Mucosa of stomach (tissue), 1 donor: Measurements from ENCODE around the gene WNT9B.
"Not testable (repeated sequence)": the region's sequence is repeated elsewhere in the genome, so short reads cannot be mapped to it uniquely, and the experiment has no call there.

ENCODE experiments used
- H3K27me3 ChIP-seq: one replicate; pipeline ENCODE4 v1.7.0; 2013; ENCODE audit warnings: mild to moderate bottlenecking, low read length; ENCODE audit not compliant: control insufficient read depth, insufficient read depth
- H3K36me3 ChIP-seq: one replicate; pipeline ENCODE4 v1.7.0; 2013; ENCODE audit warnings: low read length; ENCODE audit not compliant: control insufficient read depth, insufficient read depth
- H3K4me1 ChIP-seq: one replicate; pipeline ENCODE4 v1.7.0; 2013; ENCODE audit warnings: mild to moderate bottlenecking, low read length; ENCODE audit not compliant: control insufficient read depth, insufficient read depth
- H3K4me3 ChIP-seq: one replicate; pipeline ENCODE4 v1.7.0; 2013; ENCODE audit warnings: low read length
- H3K9ac ChIP-seq: one replicate; pipeline ENCODE4 v1.7.0; 2013; ENCODE audit warnings: mild to moderate bottlenecking, low read length, moderate library complexity
- H3K9me3 ChIP-seq: one replicate; pipeline ENCODE4 v1.7.0; 2013; ENCODE audit warnings: mild to moderate bottlenecking, low read length, moderate library complexity; ENCODE audit not compliant: control insufficient read depth
- donor health status: Pancreatic carcinoma.

The WNT9B gene

DNA sequence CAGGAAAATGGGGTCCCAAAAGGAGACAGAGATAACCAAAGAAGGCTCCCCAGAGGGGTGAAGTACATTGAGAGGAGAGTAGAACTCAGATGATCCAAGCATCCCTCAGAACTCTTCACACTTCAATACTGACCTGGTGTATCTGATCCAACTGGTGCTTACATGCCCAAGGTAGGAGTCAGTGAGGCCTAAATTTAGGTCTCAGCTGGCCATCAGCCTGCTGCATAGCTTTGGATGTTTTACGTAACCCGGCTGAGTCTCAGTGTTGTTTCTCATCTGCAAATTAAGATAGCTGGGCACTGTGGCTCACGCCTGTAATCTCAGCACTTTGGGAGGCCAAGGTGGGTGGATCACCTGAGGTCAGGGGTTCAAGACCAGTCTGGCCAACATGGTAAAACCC is 59.9 kb downstream of the WNT9B start:
- H3K9me3 ChIP-seq: no peaks in the 10 kb centered on the region
- no peaks in the 10 kb centered on the region for H3K4me1 ChIP-seq
- no peak overlapping the region for H3K4me3 ChIP-seq
- H3K36me3 ChIP-seq: no peaks in the 10 kb centered on the region
- no peak overlapping the region for H3K9ac ChIP-seq
- peaks cover 15% of the 10 kb centered on the region for H3K27me3 ChIP-seq

DNA sequence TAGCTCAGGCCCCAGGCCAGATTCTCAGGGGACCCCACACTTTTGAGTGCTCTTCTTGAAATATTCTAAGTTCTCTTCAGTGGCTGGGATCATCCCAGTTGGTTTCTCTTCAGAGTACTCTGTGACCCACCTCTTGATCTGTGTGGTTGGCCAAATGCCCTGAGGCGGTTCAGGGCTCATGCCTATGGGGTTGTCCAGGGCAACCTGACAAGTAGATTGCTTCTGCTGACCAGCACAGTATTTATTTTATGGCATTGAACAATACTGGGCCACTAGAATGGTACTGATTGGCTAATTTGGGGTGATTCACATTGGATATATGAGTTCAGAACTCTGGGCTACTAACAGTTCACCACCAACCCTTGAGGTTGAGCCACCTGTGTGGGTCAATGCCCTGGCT is 64.2 kb downstream of the WNT9B start:
- Histone ChIP-seq H3K9ac (no peak overlapping the region), H3K9me3 (no peaks in the 10 kb centered on the region)

DNA sequence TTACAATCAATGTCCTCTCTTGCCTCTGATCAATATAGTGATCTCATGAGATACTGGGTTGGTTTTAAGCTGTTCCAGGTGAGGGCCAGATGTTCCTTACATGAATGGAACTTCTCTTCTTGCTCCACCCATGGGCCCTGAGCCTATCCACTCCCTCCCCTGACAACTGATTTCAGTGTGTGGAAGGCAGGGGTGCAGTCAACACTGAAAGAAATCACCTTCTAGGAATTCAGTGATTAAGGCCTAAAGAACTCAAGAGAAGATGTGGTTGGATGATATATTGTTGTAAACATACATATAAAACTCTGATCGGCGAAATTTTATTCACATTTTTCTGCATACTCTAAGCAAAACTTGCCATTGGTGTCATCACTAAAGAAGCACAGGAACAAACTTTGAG is 64.8 kb downstream of the WNT9B start:
- H3K4me3 ChIP-seq: no peak overlapping the region
- H3K9me3 ChIP-seq: no peaks in the 10 kb centered on the region
- no peak overlapping the region for H3K9ac ChIP-seq
- no peaks in the 10 kb centered on the region for H3K36me3 ChIP-seq
- peaks cover 4% of the 10 kb centered on the region for H3K27me3 ChIP-seq
- no peaks in the 10 kb centered on the region for H3K4me1 ChIP-seq

More for the DNA sequence above, 64.2 kb downstream of the WNT9B start:
- no peaks in the 10 kb centered on the region for H3K36me3 ChIP-seq
- no peaks in the 10 kb centered on the region for H3K4me1 ChIP-seq
- H3K4me3 ChIP-seq: no peak overlapping the region
- peaks cover 6% of the 10 kb centered on the region for H3K27me3 ChIP-seq

DNA sequence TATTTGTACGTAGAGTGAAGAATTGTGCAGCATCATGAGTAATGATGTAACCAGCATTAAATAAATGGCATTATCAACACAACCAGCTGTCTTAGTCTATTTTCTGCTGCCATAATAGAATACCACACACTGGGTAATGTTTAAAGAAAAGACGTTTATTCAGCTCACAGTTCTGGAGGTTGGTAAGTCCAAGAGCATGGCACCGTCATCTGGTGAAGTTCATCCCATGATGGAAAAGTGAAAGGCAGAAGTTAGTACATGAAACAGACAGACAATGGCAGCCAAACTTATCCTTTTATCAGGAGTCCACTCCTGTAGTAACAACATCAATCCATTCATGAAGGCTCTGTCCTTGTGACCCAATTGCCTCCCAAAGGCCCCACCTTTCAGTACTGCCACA is 65.2 kb downstream of the WNT9B start:
- no peaks in the 10 kb centered on the region for H3K4me1 ChIP-seq
- no peak overlapping the region for H3K4me3 ChIP-seq
- peaks cover 4% of the 10 kb centered on the region for H3K27me3 ChIP-seq
- no peaks in the 10 kb centered on the region for H3K9me3 ChIP-seq
- no peak overlapping the region for H3K9ac ChIP-seq
- H3K36me3 ChIP-seq: no peaks in the 10 kb centered on the region

DNA sequence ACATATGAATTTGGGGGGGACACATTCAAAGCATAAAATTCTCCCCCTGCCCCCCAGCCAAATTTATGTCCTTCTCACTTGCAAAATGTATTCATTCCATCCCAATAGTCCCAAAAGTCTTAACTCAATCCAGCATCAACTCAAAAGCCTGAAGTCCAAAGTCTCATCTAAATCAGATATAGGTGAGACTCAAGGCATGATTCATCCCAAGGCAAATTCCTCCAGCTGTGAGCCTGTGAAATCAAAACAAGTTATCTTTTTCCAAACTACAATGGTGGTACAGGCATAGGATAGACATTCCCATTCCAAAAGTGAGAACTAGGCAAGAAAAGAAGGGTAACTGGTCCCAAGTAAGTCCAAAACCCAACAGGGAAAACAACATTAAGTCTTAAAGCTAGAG is 65.7 kb downstream of the WNT9B start:
- H3K27me3 ChIP-seq: peaks cover 4% of the 10 kb centered on the region
- H3K9ac ChIP-seq: no peak overlapping the region
- H3K9me3 ChIP-seq: no peaks in the 10 kb centered on the region
- H3K4me3 ChIP-seq: no peak overlapping the region
- no peaks in the 10 kb centered on the region for H3K36me3 ChIP-seq
- no peaks in the 10 kb centered on the region for H3K4me1 ChIP-seq

DNA sequence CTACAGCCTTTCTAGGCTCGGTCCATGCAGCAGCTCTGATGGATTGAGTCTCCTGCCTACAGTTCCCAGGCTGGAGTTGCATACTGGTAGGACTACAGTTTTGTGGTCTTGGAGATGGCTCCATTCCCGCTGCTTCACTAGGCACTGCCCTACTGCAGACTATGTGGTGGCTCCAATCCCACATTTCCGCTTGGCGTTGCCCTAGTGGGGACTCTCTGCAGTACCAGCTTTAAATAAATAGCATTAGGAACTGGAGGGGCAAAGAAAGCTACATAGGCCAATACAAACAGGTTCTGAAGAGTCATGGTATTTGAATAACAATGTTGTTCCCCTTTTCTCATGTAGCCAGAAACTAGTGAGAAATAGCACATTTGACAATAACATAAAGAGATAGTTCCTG is 66.1 kb downstream of the WNT9B start:
- H3K27me3 ChIP-seq: peaks cover 4% of the 10 kb centered on the region
- H3K36me3 ChIP-seq: no peaks in the 10 kb centered on the region
- no peaks in the 10 kb centered on the region for H3K9me3 ChIP-seq
- no peaks in the 10 kb centered on the region for H3K4me1 ChIP-seq
- H3K9ac ChIP-seq: no peak overlapping the region
- no peak overlapping the region for H3K4me3 ChIP-seq

DNA sequence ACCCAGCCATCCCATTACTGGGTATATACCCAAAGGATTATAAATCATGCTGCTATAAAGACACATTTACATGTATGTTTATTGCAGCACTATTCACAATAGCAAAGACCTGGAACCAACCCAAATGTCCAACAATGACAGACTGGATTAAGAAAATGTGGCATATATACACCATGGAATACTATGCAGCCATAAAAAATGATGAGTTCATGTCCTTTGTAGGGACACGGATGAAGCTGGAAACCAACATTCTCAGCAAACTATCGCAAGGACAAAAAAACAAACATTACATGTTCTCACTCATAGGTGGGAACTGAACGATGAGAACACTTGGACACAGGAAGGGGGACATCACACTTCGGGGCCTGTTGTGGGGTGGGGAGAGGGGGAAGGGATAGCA is 70.6 kb downstream of the WNT9B start:
- H3K9ac ChIP-seq, H3K4me3 ChIP-seq, H3K36me3 ChIP-seq, H3K27me3 ChIP-seq, H3K9me3 ChIP-seq: not testable (repeated sequence)
- H3K4me1 ChIP-seq: peaks cover 24% of the 10 kb centered on the region

DNA sequence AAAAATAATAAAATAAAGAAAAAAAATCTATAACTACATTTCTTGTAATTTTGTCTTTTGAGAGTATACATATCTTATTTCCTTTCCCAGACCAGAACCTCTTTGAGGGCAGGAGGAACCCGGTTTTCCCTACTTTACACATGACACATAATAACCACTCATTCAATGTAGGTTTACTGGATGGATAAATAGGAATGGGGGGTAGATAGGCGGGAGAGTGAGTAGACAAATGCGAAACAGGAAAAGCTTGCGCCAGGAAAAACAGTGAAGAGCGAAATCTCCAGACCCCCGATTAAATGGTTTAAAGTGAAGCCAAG is 71.1 kb downstream of the WNT9B start:
- Histone ChIP-seq H3K9ac (peak overlapping the region; percentile 92), H3K4me1 (peaks cover 24% of the 10 kb centered on the region), H3K27me3 (no peaks in the 10 kb centered on the region), H3K36me3 (no peaks in the 10 kb centered on the region), H3K9me3 (no peaks in the 10 kb centered on the region), H3K4me3 (peak overlapping the region; percentile 88)

DNA sequence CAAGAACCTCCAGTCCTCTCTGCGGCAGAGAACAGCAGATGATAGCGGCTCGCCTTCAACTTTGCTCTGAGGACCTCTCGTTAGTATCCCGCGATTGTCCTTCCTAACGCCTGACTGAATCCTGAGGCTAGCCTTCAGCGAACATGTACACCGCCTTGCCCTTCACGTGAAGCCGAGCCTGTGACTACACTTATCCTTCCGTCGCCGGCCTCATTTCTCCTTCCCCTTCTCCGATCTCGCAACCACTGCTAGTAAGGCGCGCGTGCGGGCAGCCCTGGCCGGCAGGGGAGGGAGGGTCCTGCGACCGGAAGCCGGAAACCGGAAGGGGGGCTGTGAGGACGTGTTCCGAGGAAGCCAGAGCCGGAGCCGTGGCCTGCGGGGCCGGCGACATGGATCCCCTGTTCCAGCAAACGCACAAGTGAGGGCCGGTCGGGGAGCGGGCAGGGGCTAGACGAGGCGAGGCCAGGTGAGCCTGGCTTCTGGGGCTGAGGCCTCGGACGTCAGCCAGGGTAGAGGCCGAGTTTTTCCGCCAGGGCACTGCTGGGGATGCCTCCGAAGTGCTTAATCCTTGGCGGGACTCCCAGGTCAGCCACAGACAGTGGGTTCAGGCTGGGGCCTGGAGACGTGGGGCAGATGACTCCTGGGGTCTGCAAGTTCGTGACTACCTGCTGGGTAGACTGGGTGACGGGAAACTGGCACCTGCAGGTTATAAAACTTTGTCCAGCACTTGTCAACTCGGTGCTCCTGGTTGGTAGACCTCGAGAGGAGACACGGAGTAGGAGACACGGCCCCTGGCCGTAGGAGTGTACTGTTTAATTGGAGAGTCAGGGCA is 71.6 kb downstream of the WNT9B start, which contains the start of gene GOSR2:
GOSR2 (plus strand) TSS at position 357 of the 832 bp plus-strand sequence; CDS start at position 390, 33 bp downstream.
- Histone ChIP-seq H3K9me3 (no peaks in the 10 kb centered on the region), H3K36me3 (no peaks in the 10 kb centered on the region), H3K27me3 (no peaks in the 10 kb centered on the region), H3K4me3 (peak within 1 kb of the TSS; percentile 88), H3K9ac (peak within 1 kb of the TSS; percentile 92), H3K4me1 (peaks cover 24% of the 10 kb centered on the region)

DNA sequence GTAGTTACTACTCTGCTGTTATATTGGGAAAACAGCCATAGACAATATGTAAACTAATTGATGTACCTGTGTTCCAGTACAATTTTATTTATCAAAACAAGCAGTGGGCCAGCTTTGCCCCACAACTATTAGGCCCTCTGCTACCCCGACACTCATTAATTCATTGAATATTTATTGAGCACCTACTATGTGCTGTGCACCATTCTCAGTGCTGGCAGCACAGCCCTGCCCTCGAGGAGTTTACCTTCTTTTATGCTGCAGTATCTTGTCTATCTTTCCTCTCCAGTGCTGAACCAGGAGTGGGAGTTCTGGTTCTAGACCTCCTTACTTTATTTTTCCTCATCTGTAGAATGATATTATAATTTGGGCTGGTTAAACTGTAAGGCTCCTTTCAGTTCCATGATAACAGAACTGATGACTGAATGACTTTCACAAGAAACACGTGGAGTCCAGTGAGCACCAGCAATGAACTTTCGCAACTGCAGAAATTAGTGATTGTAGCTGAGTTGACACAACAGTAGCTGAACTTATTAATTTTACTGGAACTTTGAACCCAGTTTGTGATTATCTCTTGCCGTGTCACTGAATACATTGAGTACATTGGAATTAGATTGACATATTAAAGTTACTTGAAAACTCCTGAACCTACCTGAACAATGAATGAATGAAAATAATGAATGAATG is 73.9 kb downstream of the WNT9B start:
- H3K4me1 ChIP-seq: peaks cover 24% of the 10 kb centered on the region
- H3K9ac ChIP-seq: no peak overlapping the region
- no peak overlapping the region for H3K4me3 ChIP-seq
- H3K9me3 ChIP-seq: no peaks in the 10 kb centered on the region
- H3K27me3 ChIP-seq: no peaks in the 10 kb centered on the region
- peaks cover 4% of the 10 kb centered on the region for H3K36me3 ChIP-seq

DNA sequence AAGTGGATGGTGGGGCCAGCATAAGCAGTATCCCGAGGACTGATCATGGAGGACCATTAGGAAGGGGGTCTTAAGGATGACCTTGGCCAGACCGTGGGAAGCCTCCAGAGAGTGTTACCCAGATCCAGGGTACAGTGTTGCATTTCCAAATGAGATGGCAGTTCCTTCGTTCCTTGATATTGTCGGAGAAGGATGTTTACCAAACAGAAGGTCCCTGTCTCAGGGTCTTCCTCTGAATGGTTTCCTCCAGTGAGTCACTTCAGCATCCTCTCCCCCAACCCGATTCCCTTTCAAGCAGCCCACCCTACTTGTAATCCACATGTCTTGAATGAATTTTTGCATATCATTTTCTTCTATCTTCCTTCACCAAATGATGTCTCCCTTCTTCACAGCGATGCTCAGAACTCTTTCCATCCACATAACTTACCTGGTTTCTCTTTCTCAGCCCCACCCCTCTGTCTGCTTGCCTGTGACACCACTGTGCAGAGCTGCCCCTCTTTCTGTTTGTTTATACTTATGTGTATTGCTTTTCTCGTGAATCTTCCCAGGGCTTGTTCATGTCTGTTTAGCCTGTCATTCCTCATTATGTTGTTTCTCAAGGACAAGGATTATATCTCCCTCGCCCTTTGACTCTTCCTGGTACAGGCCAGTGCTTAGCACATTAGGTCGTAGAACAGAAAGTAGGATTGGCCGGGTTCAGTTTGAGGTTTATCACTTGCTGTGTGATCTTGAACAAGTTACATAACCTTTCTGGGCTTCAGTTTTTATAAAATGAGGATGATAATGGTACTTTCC is 77.3 kb downstream of the WNT9B start:
- H3K9me3 ChIP-seq: no peaks in the 10 kb centered on the region
- peaks cover 4% of the 10 kb centered on the region for H3K36me3 ChIP-seq
- no peak overlapping the region for H3K4me3 ChIP-seq
- H3K4me1 ChIP-seq: peaks cover 24% of the 10 kb centered on the region
- H3K27me3 ChIP-seq: no peaks in the 10 kb centered on the region
- no peak overlapping the region for H3K9ac ChIP-seq

DNA sequence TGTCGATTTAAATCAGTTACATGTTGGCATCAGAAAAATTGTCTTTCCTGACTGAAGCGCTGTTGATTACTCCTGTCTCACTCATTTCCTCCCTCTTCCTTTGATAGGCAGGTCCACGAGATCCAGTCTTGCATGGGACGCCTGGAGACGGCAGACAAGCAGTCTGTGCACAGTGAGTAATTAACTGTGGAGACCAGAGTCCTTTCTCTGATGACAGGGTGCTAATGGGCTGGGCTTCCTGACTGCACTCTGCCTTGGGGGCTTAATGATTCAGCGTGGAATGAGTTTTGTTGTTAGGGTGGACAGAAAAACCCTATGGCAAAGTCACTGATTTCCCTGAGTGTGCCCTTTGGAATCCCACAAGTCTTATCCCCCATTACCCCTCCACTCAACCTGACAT is 78.0 kb downstream of the WNT9B start:
- Histone ChIP-seq H3K27me3 (no peaks in the 10 kb centered on the region), H3K9me3 (no peaks in the 10 kb centered on the region), H3K4me3 (no peak overlapping the region), H3K4me1 (peaks cover 19% of the 10 kb centered on the region), H3K9ac (no peak overlapping the region), H3K36me3 (peaks cover 4% of the 10 kb centered on the region)
